Effector memory CD4-positive, alpha-beta T cell (primary cell): Measurements from ENCODE around the gene CENPX.

Experiments used
- DNase-seq, 3 donors: peaks; one replicate each; pipeline ENCODE4 v3.0.0-alpha.2; 2020
- H3K27ac ChIP-seq: 2 replicates; pipeline ENCODE4 v1.7.0; 2013; ENCODE audit warnings: mild to moderate bottlenecking, low read length, moderate library complexity; ENCODE audit not compliant: insufficient read depth, poor library complexity, severe bottlenecking
- H3K27me3 ChIP-seq: replicated peaks from 2 replicates; pipeline ENCODE4 v1.7.0; 2013; ENCODE audit warnings: mild to moderate bottlenecking, low read length; ENCODE audit not compliant: insufficient read depth, control insufficient read depth, poor library complexity, severe bottlenecking
- H3K36me3 ChIP-seq: 2 replicates; pipeline ENCODE4 v1.7.0; 2013; ENCODE audit warnings: mild to moderate bottlenecking, low read length, moderate library complexity; ENCODE audit not compliant: control insufficient read depth, insufficient read depth
- H3K4me1 ChIP-seq: 2 replicates; pipeline ENCODE4 v1.7.0; 2013; ENCODE audit warnings: low read length, mild to moderate bottlenecking; ENCODE audit not compliant: control insufficient read depth, insufficient read depth, poor library complexity, severe bottlenecking
- H3K4me3 ChIP-seq: 2 replicates; pipeline ENCODE4 v1.7.0; 2013; ENCODE audit warnings: low read length, low read depth, mild to moderate bottlenecking; ENCODE audit not compliant: insufficient read depth, poor library complexity, severe bottlenecking
- H3K9me3 ChIP-seq: 2 replicates; pipeline ENCODE4 v1.7.0; 2013; ENCODE audit warnings: mild to moderate bottlenecking, low read length, moderate library complexity; ENCODE audit not compliant: control insufficient read depth
- total RNA-seq, 3 donors: gene quantifications; one replicate each; lab custom pipeline; 2026; lab: John Stamatoyannopoulos, UW

Gene CENPX
- total RNA-seq: 7.2 to 8.0 (median 8.0) reads per million in 3 donors

GRCh38 chr17:82022310-82022980, at the start of gene CENPX:
Gene CENPX (minus strand): TSS chr17:82022878. CDS start chr17:82022861, 17 bp downstream.
- Histone ChIP-seq H3K36me3 (peaks cover 3% of the 10 kb centered on the region), H3K9me3 (no peaks in the 10 kb centered on the region), H3K27ac (peak within 1 kb of the TSS; percentile 45), H3K4me3 (peak within 1 kb of the TSS; percentile 86), H3K27me3 (no peaks in the 10 kb centered on the region), H3K4me1 (peaks cover 24% of the 10 kb centered on the region)
- no peak for DNase-seq

GRCh38 chr17:82070611-82071010, 47.9 kb upstream of the CENPX start:
- peaks cover 6% of the 10 kb centered on the region for H3K4me1 ChIP-seq
- H3K36me3 ChIP-seq: no peaks in the 10 kb centered on the region
- DNase-seq: no peak
- no peaks in the 10 kb centered on the region for H3K27me3 ChIP-seq
- no peak overlapping the region for H3K27ac ChIP-seq
- H3K9me3 ChIP-seq: no peaks in the 10 kb centered on the region
- H3K4me3 ChIP-seq: no peak overlapping the region

- Histone ChIP-seq H3K27me3 (no peaks in the 10 kb centered on the region), H3K4me3 (peak within 1 kb of the TSS; percentile 68), H3K36me3 (peaks cover 23% of the 10 kb centered on the region), H3K4me1 (peaks cover 18% of the 10 kb centered on the region), H3K27ac (peak within 1 kb of the TSS; percentile 79), H3K9me3 (no peaks in the 10 kb centered on the region)
- peak; percentile 48 to 55 (median 48) for DNase-seq
These were observed 43.1 kb upstream of the CENPX start, which contains the start of gene DUS1L for GRCh38 chr17:82065638-82066303. Gene DUS1L (minus strand): TSS chr17:82065804. CDS start chr17:82065059, 745 bp downstream.

- H3K4me1 ChIP-seq: peaks cover 18% of the 10 kb centered on the region
- peaks cover 28% of the 10 kb centered on the region for H3K36me3 ChIP-seq
- H3K27me3 ChIP-seq: no peaks in the 10 kb centered on the region
- peak overlapping the region; percentile 68 for H3K4me3 ChIP-seq
- DNase-seq: peak in 1 of 3 donors; percentile 12
- H3K9me3 ChIP-seq: no peaks in the 10 kb centered on the region
- peak overlapping the region; percentile 61 for H3K27ac ChIP-seq
These were observed 42.5 kb upstream of the CENPX start for GRCh38 chr17:82065193-82065637.

DNA sequence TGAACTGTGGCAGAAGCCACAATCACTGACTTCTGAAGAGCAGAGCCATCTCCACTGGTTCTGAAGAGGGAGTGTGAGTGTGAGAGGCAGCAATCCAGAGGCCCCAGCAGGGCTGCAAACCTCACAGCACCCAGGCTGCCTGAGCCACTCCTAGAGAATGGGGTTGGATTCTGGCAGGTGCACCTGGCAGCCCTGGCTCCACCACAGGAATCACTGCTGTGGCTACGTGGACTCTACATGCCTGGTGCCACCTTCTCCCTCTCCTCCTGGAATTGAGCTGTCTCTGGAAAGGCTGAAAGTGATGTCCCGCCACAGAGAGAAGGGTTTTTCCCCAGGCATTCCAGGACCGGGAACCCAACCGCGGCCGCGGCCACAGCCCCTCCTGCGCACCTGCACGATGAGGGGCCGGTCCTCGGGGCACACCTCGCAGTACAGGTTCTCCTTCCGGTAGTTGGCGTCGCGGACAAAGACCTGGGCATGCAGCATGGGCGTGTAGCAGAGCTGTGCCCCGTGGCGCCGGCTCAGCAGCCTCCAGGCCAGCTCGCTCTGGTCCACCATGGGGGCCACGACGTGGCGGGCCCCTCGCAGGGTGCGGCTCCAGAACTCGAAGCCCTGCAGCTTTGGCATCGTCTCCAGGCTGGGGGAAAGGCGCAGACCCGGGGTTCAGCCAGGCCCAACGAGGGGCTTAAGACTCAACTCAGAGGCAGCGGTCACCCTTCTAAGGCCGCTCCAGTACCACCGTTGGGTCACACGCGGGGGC, 41.9 kb upstream of the CENPX start:
- no peaks in the 10 kb centered on the region for H3K9me3 ChIP-seq
- H3K27me3 ChIP-seq: no peaks in the 10 kb centered on the region
- H3K4me1 ChIP-seq: peaks cover 18% of the 10 kb centered on the region
- peaks cover 34% of the 10 kb centered on the region for H3K36me3 ChIP-seq
- H3K27ac ChIP-seq: peak overlapping the region; percentile 61
- DNase-seq: no peak
- H3K4me3 ChIP-seq: peak overlapping the region; percentile 68

DNA sequence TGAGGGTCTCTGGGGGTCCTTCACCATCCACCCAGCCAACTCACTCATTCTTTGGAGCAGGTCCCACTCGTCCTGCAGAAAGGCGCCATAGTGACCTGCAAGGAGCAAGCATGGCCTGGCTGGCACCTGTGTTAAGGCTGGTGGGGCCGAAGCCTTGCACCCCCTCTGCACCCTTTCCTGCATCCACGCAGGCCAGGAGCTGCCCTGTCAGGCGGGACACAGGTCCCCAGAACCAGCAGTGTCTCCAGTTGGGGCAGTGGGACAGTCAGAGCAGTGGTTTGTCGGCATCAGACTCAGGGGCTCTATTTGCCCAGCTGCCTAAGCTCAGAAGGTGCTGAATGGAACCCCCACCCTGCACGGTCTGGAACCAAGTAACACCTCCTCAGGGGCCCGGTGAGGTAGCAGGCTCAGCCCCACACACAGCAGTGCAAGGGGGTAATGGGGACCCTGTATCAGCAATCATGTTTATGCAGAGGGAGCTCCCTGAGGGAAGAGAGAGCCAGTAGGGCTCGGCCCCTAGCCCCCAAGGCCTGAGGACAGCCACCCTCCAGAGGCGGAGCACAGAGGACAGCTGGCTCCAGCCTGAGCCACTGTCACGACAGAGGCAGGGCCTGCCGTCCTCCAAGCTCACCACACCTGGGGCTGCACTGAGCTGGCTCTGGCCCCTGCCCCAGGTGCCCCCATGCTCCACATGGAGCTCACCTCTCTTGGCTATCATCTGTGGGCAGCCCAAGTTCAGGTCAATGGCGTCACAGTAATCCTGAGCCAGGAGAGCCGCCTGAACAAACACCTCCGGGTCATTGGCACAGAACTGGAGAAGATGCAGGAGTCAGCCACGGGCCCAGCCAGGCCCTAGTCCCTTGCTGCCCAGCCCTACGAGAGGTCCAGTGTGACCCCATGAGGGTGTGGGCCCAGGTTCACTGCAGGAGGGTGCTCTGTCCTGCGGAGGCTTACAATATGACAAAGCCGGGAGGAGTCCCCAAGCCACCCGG, 41.0 kb upstream of the CENPX start:
- H3K27ac ChIP-seq: no peak overlapping the region
- peaks cover 43% of the 10 kb centered on the region for H3K36me3 ChIP-seq
- no peak overlapping the region for H3K4me3 ChIP-seq

DNA sequence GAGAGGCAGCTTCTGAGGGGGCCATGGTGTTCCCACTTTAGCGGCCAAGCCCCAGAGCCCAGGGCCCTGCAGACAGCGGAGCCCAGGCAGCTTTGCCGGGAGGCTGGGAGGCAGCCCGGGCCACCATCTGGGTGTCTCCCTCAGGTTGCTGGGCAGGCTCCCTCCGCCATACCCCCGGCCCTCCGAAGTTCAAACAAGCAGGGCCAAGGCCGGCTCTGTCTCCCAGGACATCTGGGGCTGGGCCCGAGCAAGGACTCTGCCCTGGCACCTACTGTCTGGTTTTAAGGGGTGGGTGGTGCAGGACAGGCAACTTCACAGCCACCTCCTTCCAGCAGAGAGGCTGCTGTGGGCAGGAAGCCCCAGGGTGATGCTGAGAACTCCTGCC, 40.3 kb upstream of the CENPX start:
- H3K27me3 ChIP-seq: no peaks in the 10 kb centered on the region
- no peaks in the 10 kb centered on the region for H3K9me3 ChIP-seq
- no peak overlapping the region for H3K4me3 ChIP-seq
- H3K36me3 ChIP-seq: peaks cover 50% of the 10 kb centered on the region
- H3K4me1 ChIP-seq: peaks cover 18% of the 10 kb centered on the region
- DNase-seq: no peak
- no peak overlapping the region for H3K27ac ChIP-seq

More for the DNA sequence above, 41.0 kb upstream of the CENPX start:
- H3K27me3 ChIP-seq: no peaks in the 10 kb centered on the region
- no peak for DNase-seq
- no peaks in the 10 kb centered on the region for H3K9me3 ChIP-seq
- peaks cover 18% of the 10 kb centered on the region for H3K4me1 ChIP-seq

- no peak for DNase-seq
These were observed 39.7 kb upstream of the CENPX start for GRCh38 chr17:82062076-82062983.

More at GRCh38 chr17:82062076-82062983, 39.7 kb upstream of the CENPX start:
- Histone ChIP-seq H3K27ac (no peak overlapping the region), H3K36me3 (peaks cover 56% of the 10 kb centered on the region), H3K9me3 (no peaks in the 10 kb centered on the region), H3K4me1 (peaks cover 18% of the 10 kb centered on the region), H3K27me3 (no peaks in the 10 kb centered on the region), H3K4me3 (no peak overlapping the region)
